IMR-90 (cell line): ENCODE data around the gene CFAP298. TPM values are rescaled to one million over a fixed set of nuclear protein-coding genes. Genes with fewer than 3 reads are reported as not detected.

Experiments
- ATAC-seq: fragments of 200-7000 bp; cut with Tn5 transposase; 2 replicates; pipeline ENCODE4 v1.9.1; 2020; ENCODE audit warnings: low read depth, mild to moderate bottlenecking, moderate library complexity
- BruUV-seq: library from RNA; stranded (reverse); fragments of 400-500 nt; replicated peaks from 2 replicates; lab custom pipeline; 2021; lab: Mats Ljungman, UMichigan
- CTCF ChIA-PET: fragments of 300-600 bp; formaldehyde crosslinking; extraction: SDS; loops from one replicate; lab custom pipeline; 2021; ENCODE audit warnings: antibody characterized with exemption; lab: Yijun Ruan, JAX
- POLR2A ChIA-PET: fragments of 300-600 bp; sonication (Branson Sonifier 250); formaldehyde crosslinking; loops from one replicate; lab custom pipeline; 2022; ENCODE audit warnings: antibody characterized with exemption; ENCODE audit not compliant: unreplicated experiment; lab: Charles Lee
- DNase-seq: peaks from one replicate; pipeline ENCODE4 v3.0.0; 2013
- H2AFZ ChIP-seq: replicated peaks from 2 replicates; pipeline ENCODE3; 2013; ENCODE audit warnings: low read length, mild to moderate bottlenecking; ENCODE audit not compliant: poor library complexity
- H2AK5ac ChIP-seq: 2 replicates; pipeline ENCODE4 v1.6.1; 2013; ENCODE audit warnings: low read depth, low read length, inconsistent platforms
- H2AK9ac ChIP-seq: replicated peaks from 2 replicates; pipeline ENCODE3; 2013; ENCODE audit warnings: mild to moderate bottlenecking, low read depth, low read length, moderate library complexity; ENCODE audit not compliant: poor library complexity
- H2BK120ac ChIP-seq: 2 replicates; pipeline ENCODE4 v1.6.1; 2013; ENCODE audit warnings: low read depth, low read length, inconsistent platforms
- H2BK15ac ChIP-seq: 3 replicates; pipeline ENCODE4 v1.6.1; 2013; ENCODE audit warnings: low read depth, low read length, inconsistent platforms
- H2BK20ac ChIP-seq: 2 replicates; pipeline ENCODE4 v1.6.1; 2013; ENCODE audit warnings: low read depth, mild to moderate bottlenecking, inconsistent platforms, low read length, moderate library complexity
- H2BK5ac ChIP-seq: 2 replicates; pipeline ENCODE4 v1.6.1; 2013; ENCODE audit warnings: mild to moderate bottlenecking, low read depth, low read length, inconsistent platforms; ENCODE audit not compliant: poor library complexity, severe bottlenecking
- H3K14ac ChIP-seq: replicated peaks from 2 replicates; pipeline ENCODE4 v1.6.1; 2013; ENCODE audit warnings: low read depth, low read length, inconsistent platforms
- H3K18ac ChIP-seq: 2 replicates; pipeline ENCODE4 v1.6.1; 2013; ENCODE audit warnings: low read depth, low read length, control low read depth
- H3K23ac ChIP-seq: 2 replicates; pipeline ENCODE4 v1.6.1; 2013; ENCODE audit warnings: low read depth, low read length, inconsistent platforms
- H3K27ac ChIP-seq: 2 replicates; pipeline ENCODE4 v1.5.1; 2013; ENCODE audit warnings: mild to moderate bottlenecking, control low read depth, low read length; ENCODE audit not compliant: insufficient read depth
- H3K27me3 ChIP-seq: 2 replicates; pipeline ENCODE4 v1.6.1; 2013; ENCODE audit warnings: low read length; ENCODE audit not compliant: control insufficient read depth, insufficient read depth
- H3K36me3 ChIP-seq: 2 replicates; pipeline ENCODE4 v1.6.1; 2013; ENCODE audit warnings: low read length, mixed read lengths; ENCODE audit not compliant: control insufficient read depth, insufficient read depth
- H3K4ac ChIP-seq: 2 replicates; pipeline ENCODE4 v1.6.1; 2013; ENCODE audit warnings: low read depth, low read length, inconsistent platforms
- H3K4me1 ChIP-seq: 2 replicates; pipeline ENCODE4 v1.6.1; 2013; ENCODE audit warnings: low read length, mixed read lengths; ENCODE audit not compliant: control insufficient read depth, insufficient read depth
- H3K4me2 ChIP-seq: 2 replicates; pipeline ENCODE4 v1.6.1; 2013; ENCODE audit warnings: low read depth, mild to moderate bottlenecking, control low read depth, low read length, moderate library complexity
- H3K4me3 ChIP-seq: 2 replicates; pipeline ENCODE4 v1.5.1; 2013; ENCODE audit warnings: low read depth, mild to moderate bottlenecking, control low read depth, low read length, moderate library complexity; ENCODE audit not compliant: insufficient read depth
- H3K56ac ChIP-seq: 2 replicates; pipeline ENCODE4 v1.6.1; 2013; ENCODE audit warnings: low read length, inconsistent platforms; ENCODE audit not compliant: insufficient read depth; ENCODE audit errors: extremely low read depth
- H3K79me1 ChIP-seq, 2 experiments: 2 replicates each; pipeline ENCODE4 v1.6.1; 2013; ENCODE audit warnings: low read length in 2 of 2, inconsistent platforms in 1 of 2, low read depth in 1 of 2
- H3K9ac ChIP-seq: 2 replicates; pipeline ENCODE4 v1.6.1; 2013; ENCODE audit warnings: low read depth, low read length, control low read depth
- H3K9me1 ChIP-seq: 2 replicates; pipeline ENCODE4 v1.6.1; 2013; ENCODE audit warnings: low read length, inconsistent platforms; ENCODE audit not compliant: insufficient read depth
- H3K9me3 ChIP-seq: 2 replicates; pipeline ENCODE4 v1.6.1; 2013; ENCODE audit warnings: low read length; ENCODE audit not compliant: control insufficient read depth, insufficient read depth
- H4K20me1 ChIP-seq: 2 replicates; pipeline ENCODE4 v1.6.1; 2013; ENCODE audit warnings: low read length, inconsistent platforms; ENCODE audit not compliant: insufficient read depth
- H4K5ac ChIP-seq: 2 replicates; pipeline ENCODE4 v1.6.1; 2013; ENCODE audit warnings: mild to moderate bottlenecking, low read depth, low read length, control low read depth
- H4K8ac ChIP-seq, 2 experiments: 2 replicates each; pipeline ENCODE4 v1.6.1; 2013; ENCODE audit warnings: low read depth in 2 of 2, low read length in 2 of 2, control low read depth in 1 of 2, inconsistent platforms in 1 of 2
- H4K91ac ChIP-seq: 2 replicates; pipeline ENCODE4 v1.6.1; 2013; ENCODE audit warnings: low read depth, low read length, inconsistent platforms; ENCODE audit not compliant: insufficient read depth
- MAFK ChIP-seq: IDR thresholded peaks from 2 replicates; pipeline ENCODE4 v1.6.1; 2012; ENCODE audit warnings: low read depth, low read length, improper control_type of control experiment
- WGBS, 2 experiments: methylation state at CpG; one replicate each; pipeline versions ENCODE4 v1.1.5 to v1.1.7; 2013; ENCODE audit warnings: missing lambda C conversion rate in 2 of 2; ENCODE audit not compliant: insufficient read length in 1 of 2; ENCODE audit errors: extremely low coverage in 2 of 2; 5-methylcytosine and 5-hydroxymethylcytosine counted together
- dilution Hi-C: fragments of 300-500 bp; cut with HindIII; formaldehyde crosslinking; loops from one replicate; pipeline ENCODE4 v1.14.3; 2018; ENCODE audit warnings: low sequenced_read_pairs; ENCODE audit not compliant: unreplicated experiment
- in situ Hi-C: fragments of 300-500 bp; cut with MboI; formaldehyde crosslinking; loops from 3 replicates; pipeline ENCODE4 v1.14.3; 2019; ENCODE audit warnings: low sequenced_read_pairs, inconsistent platforms, mixed read lengths
- intact Hi-C: fragments of 100-400 bp; cut with micrococcal nuclease; formaldehyde crosslinking; loops from 2 replicates; pipeline ENCODE4 v1.10.0; 2022
- polyA plus RNA-seq, 3 experiments: library from polyadenylated mRNA; depleted of rRNA; stranded (reverse); fragments of >200 nt; gene quantifications; 2 replicates each; pipeline ENCODE4 v1.2.3, GENCODE V29; 2012; ENCODE audit warnings: low replicate concordance in 1 of 3
- total RNA-seq: library from RNA; depleted of rRNA; stranded (reverse); fragments of >200 nt; gene quantifications from 2 replicates; pipeline ENCODE4 v1.2.3, GENCODE V29; 2012

CFAP298 gene
- total and polyA plus RNA-seq, 2 of the 4 experiments (the other 2 are of a cell fraction), result 8.1 to 25.7 TPM

DNA sequence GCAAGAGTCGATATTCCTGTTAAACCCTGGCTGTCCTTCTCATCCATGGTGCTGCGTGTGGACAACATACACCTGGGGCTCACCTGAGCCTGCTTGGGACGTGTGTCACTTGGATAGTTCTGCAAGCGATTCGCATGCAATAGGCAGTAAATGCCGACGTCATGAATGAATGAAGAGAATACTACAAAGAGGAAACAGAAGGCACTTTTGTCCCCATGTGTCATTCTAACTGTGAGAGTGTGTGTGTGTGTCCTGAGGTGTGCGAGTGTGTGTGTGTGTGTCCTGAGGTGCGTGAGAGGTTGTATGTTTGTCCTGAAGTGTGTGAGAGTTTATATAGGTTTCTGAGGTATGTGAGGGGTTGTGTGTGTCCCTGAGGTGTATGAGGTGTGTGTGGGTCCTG lies 26.2 kb downstream of the CFAP298 start:
- no peak overlapping the region for H4K8ac ChIP-seq
- H3K27ac ChIP-seq, result no peak overlapping the region
- H2BK20ac ChIP-seq, result no peak overlapping the region
- H3K9ac ChIP-seq, result no peak overlapping the region
- H3K18ac ChIP-seq, result no peak overlapping the region
- ChIA-PET CTCF (interaction anchor here (1.0 kb wide), 1 partner anchor 15 kb away, joined by 3 read pairs; no protein-coding TSS in a partner anchor), POLR2A (no interaction called here)
- ATAC-seq (no peak), DNase-seq (no peak)
- no peak overlapping the region for H3K4me2 ChIP-seq
- 75% methylated on average over 9 of the region's 9 CpGs; no CpG with 5 or more reads in 1 of the 2 experiments for WGBS, 2 experiments
- no peak overlapping the region for H2AK5ac ChIP-seq
- no peak overlapping the region for H2BK120ac ChIP-seq
- intact Hi-C loops (no loop called here), dilution Hi-C loops (no loop called here), in situ Hi-C loops (no loop called here)
- no peak overlapping the region for H3K4me3 ChIP-seq
- H3K23ac ChIP-seq, result no peak overlapping the region
- no peaks in the 10 kb centered on the region for H3K79me1 ChIP-seq
- no peak for TF ChIP-seq MAFK
- H3K36me3 ChIP-seq, result no peaks in the 10 kb centered on the region
- H3K14ac ChIP-seq, result no peak overlapping the region
- H2AFZ ChIP-seq, result no peak overlapping the region
- no peaks in the 10 kb centered on the region for H3K9me1 ChIP-seq
- H3K56ac ChIP-seq, result no peak overlapping the region
- no peak overlapping the region for H4K5ac ChIP-seq
- no peaks in the 10 kb centered on the region for H3K4me1 ChIP-seq
- no peak overlapping the region for H2BK5ac ChIP-seq
- H3K9me3 ChIP-seq, result no peaks in the 10 kb centered on the region
- no peak overlapping the region for H2BK15ac ChIP-seq
- no peak overlapping the region for H3K4ac ChIP-seq
- no peak overlapping the region for H4K91ac ChIP-seq
- H4K20me1 ChIP-seq, result no peaks in the 10 kb centered on the region
- BruUV-seq, result no TSS peak
- peaks cover 23% of the 10 kb centered on the region for H3K27me3 ChIP-seq
- H2AK9ac ChIP-seq, result no peak overlapping the region
